Activated B cell treated with CpG ODN at 0.5 μM for 24 hours (primary cell): ENCODE results near the gene TTLL13. TPM values are rescaled to one million over a fixed set of nuclear protein-coding genes. Genes with fewer than 3 reads are reported as not detected.

ENCODE experiments used
- ATAC-seq: fragments of 200-7000 bp; cut with Tn5 transposase; one replicate; pipeline ENCODE4 v1.10.0; 2021; ENCODE audit warnings: low read depth, mild to moderate bottlenecking, moderate library complexity
- CTCF ChIA-PET: fragments of 350-600 bp; sonication (Branson Sonifier 250); formaldehyde crosslinking; loops from one replicate; lab custom pipeline; 2021; ENCODE audit warnings: antibody characterized with exemption; lab: Charles Lee
- POLR2A ChIA-PET: fragments of 350-600 bp; sonication (Branson Sonifier 250); formaldehyde crosslinking; loops from one replicate; lab custom pipeline; 2021; ENCODE audit warnings: antibody characterized with exemption; lab: Charles Lee
- DNase-seq: peaks from one replicate; pipeline ENCODE4 v3.0.0; 2022
- H3K27ac Mint-ChIP-seq: one replicate; pipeline ENCODE4 v1.8.0; 2020; ENCODE audit warnings: mixed read lengths
- H3K27me3 Mint-ChIP-seq: one replicate; pipeline ENCODE4 v1.8.0; 2021; ENCODE audit warnings: mixed read lengths
- H3K36me3 Mint-ChIP-seq: one replicate; pipeline ENCODE4 v1.8.0; 2021; ENCODE audit warnings: low read depth, mixed read lengths
- H3K4me1 Mint-ChIP-seq: one replicate; pipeline ENCODE4 v1.8.0; 2021; ENCODE audit warnings: mixed read lengths
- H3K4me3 Mint-ChIP-seq: one replicate; pipeline ENCODE4 v1.8.0; 2020; ENCODE audit warnings: mild to moderate bottlenecking, mixed read lengths
- H3K9me3 Mint-ChIP-seq: one replicate; pipeline ENCODE4 v1.8.0; 2020; ENCODE audit warnings: mixed read lengths
- intact Hi-C: fragments of 100-400 bp; cut with micrococcal nuclease; formaldehyde crosslinking; loops from one replicate; pipeline ENCODE4 v1.15.1; 2024
- total RNA-seq: library from RNA; stranded (reverse); gene quantifications from 2 replicates; pipeline ENCODE4 v1.2.3, GENCODE V29; 2022
- TF ChIP-seq, protein P1 (sequence below): fragments of 200-600 bp; IDR thresholded peaks from one replicate; pipeline ENCODE4 v1.8.0; 2022; ENCODE audit warnings: antibody characterized with exemption, mild to moderate bottlenecking

TTLL13 gene
- total RNA-seq, 1 donor from 2014 or later, result 0.49 TPM

DNA sequence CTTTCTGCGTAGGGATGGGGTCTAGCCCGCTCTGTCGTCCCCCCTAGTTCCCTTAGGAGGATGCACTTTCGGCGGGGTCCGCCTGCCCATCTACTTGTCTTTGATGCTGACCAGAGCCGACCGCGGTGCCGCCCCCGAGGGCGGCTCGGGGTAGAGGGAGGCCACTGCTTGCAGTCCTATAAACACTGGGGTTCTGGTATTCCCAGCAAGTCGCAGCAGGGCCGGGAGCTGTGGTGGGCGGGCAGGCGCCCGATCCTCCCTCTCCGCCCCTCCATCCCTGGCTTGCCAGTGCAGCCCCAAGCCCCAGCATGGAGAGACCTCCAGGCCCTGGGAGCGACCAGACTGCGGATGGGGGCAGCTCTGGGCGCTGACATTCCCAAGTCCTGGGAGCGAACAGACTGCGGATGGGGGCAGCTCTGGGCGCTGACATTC, 47.4 kb upstream of the TTLL13 start:
- peak overlapping the region; percentile 80 for H3K27ac Mint-ChIP-seq
- H3K9me3 Mint-ChIP-seq, result no peaks in the 10 kb centered on the region
- peaks cover 24% of the 10 kb centered on the region for H3K36me3 Mint-ChIP-seq
- TF ChIP-seq, protein P1, sequence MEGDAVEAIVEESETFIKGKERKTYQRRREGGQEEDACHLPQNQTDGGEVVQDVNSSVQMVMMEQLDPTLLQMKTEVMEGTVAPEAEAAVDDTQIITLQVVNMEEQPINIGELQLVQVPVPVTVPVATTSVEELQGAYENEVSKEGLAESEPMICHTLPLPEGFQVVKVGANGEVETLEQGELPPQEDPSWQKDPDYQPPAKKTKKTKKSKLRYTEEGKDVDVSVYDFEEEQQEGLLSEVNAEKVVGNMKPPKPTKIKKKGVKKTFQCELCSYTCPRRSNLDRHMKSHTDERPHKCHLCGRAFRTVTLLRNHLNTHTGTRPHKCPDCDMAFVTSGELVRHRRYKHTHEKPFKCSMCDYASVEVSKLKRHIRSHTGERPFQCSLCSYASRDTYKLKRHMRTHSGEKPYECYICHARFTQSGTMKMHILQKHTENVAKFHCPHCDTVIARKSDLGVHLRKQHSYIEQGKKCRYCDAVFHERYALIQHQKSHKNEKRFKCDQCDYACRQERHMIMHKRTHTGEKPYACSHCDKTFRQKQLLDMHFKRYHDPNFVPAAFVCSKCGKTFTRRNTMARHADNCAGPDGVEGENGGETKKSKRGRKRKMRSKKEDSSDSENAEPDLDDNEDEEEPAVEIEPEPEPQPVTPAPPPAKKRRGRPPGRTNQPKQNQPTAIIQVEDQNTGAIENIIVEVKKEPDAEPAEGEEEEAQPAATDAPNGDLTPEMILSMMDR, result no peak
- intact Hi-C loops, result loop anchor here (1.0 to 5.0 kb wide), 6 partner anchors 8 to 200 kb away; partner anchors contain the start of genes CIB1 and ZNF710
- H3K27me3 Mint-ChIP-seq, result no peaks in the 10 kb centered on the region
- ChIA-PET CTCF (interaction anchor here (0.8 to 3.7 kb wide), 4 partner anchors 10 to 91 kb away, joined by 3 to 21 read pairs (median 10); no protein-coding TSS in a partner anchor), POLR2A (interaction anchor here (0.7 to 7.7 kb wide), 14 partner anchors 8 to 643 kb away, joined by 3 to 248 read pairs (median 8); partner anchors contain the start of genes CIB1, GDPGP1, IQGAP1 and NGRN)
- H3K4me3 Mint-ChIP-seq, result peak overlapping the region; percentile 93
- H3K4me1 Mint-ChIP-seq, result peaks cover 78% of the 10 kb centered on the region
- no peak for DNase-seq
- no peak for ATAC-seq

DNA sequence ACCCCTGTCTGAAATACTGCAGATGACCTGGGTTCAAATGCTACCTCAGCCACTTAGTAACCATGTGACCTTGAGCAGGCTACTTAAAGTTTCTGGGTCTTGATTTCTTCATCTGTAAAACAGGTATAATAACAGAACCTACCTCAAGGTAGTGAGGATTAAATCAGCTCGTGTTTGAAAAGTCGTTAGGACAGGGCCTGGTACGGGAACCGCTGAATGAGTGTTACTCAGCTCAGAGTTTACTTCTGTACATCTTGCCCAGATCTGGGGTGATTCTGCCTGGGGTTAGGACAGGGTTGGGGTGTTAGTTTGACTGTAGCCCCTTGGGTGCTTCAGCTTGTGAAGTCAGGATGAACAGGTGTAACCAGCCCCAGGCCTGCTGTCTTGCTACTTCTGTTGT, 46.4 kb upstream of the TTLL13 start:
- peaks cover 85% of the 10 kb centered on the region for H3K4me1 Mint-ChIP-seq
- ATAC-seq (no peak), DNase-seq (no peak)
- H3K4me3 Mint-ChIP-seq, result peak overlapping the region; percentile 93
- CTCF ChIA-PET, result interaction anchor here (0.8 to 3.7 kb wide), 7 partner anchors 10 to 41 kb away, joined by 3 to 18 read pairs (median 4); no protein-coding TSS in a partner anchor
- POLR2A ChIA-PET, result interaction anchor here (1.0 to 7.7 kb wide), 5 partner anchors 12 to 645 kb away, joined by 3 to 248 read pairs (median 50); partner anchors contain the start of genes CIB1, GDPGP1 and IQGAP1
- peak overlapping the region; percentile 85 for H3K27ac Mint-ChIP-seq
- H3K36me3 Mint-ChIP-seq, result peaks cover 32% of the 10 kb centered on the region
- H3K27me3 Mint-ChIP-seq, result no peaks in the 10 kb centered on the region
- intact Hi-C loops, result loop anchor here (5.0 kb wide), 1 partner anchor 201 kb away; the partner anchor contains the start of gene ZNF710
- TF ChIP-seq, protein P1, result no peak
- no peaks in the 10 kb centered on the region for H3K9me3 Mint-ChIP-seq

DNA sequence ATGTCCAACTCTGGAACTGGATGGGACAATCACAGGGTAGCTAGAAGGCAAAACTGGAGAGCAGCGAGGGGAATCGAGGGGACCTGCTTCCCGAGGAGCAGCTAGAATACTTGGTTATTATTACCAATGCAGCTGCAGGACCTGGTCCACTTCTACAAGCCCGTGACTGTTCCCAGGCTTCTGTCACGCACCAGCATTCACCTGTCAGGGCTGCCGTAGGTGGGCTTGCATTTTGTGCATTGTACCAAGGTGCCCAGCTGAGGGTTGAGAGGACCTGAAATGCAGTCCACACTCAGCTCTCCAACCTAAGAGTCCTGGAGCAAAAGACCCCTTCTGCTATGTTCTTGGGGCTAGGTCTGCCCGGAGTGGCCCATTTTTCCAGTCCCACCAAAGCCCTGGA, 45.9 kb upstream of the TTLL13 start:
- DNase-seq (no peak), ATAC-seq (no peak)
- POLR2A ChIA-PET, result interaction anchor here (1.0 to 7.7 kb wide), 3 partner anchors 11 to 645 kb away, joined by 4 to 248 read pairs (median 144); no protein-coding TSS in a partner anchor
- Mint-ChIP-seq H3K36me3 (peaks cover 35% of the 10 kb centered on the region), H3K27me3 (no peaks in the 10 kb centered on the region), H3K9me3 (no peaks in the 10 kb centered on the region), H3K27ac (peak overlapping the region; percentile 85), H3K4me3 (peak overlapping the region; percentile 93), H3K4me1 (peaks cover 83% of the 10 kb centered on the region)
- CTCF ChIA-PET, result interaction anchor here (0.8 to 3.7 kb wide), 7 partner anchors 9 to 42 kb away, joined by 3 to 18 read pairs (median 4); no protein-coding TSS in a partner anchor
- TF ChIP-seq, protein P1, result no peak
- intact Hi-C loops, result loop anchor here (5.0 kb wide), 1 partner anchor 201 kb away; the partner anchor contains the start of gene ZNF710

DNA sequence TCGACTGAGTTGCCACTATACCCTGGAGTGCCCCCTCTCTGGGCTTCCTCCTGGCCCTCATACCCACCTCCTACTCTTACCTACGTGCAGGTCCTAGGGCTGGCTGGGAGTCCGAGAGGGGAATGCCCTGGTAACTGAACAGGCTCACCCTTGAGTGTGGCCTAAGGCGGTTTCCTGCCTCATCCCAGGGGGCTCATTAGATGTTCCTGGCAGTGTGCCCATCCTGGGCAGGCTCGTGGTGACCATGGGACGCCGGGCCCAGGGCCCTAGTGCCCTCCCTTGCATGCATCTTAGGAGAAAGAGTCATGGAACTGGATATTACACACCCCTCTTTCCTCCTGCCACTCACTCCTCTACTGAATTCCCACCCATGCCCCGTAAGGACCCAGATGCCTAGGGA, 45.4 kb upstream of the TTLL13 start:
- Mint-ChIP-seq H3K27ac (peak overlapping the region; percentile 54), H3K4me3 (peak overlapping the region; percentile 35), H3K9me3 (no peaks in the 10 kb centered on the region), H3K36me3 (peaks cover 39% of the 10 kb centered on the region), H3K27me3 (no peaks in the 10 kb centered on the region), H3K4me1 (peaks cover 83% of the 10 kb centered on the region)
- DNase-seq, result no peak
- CTCF ChIA-PET, result interaction anchor here (1.0 to 3.7 kb wide), 7 partner anchors 9 to 42 kb away, joined by 3 to 18 read pairs (median 5); no protein-coding TSS in a partner anchor
- intact Hi-C loops, result loop anchor here (5.0 kb wide), 1 partner anchor 202 kb away; the partner anchor contains the start of gene ZNF710
- TF ChIP-seq, protein P1, result no peak
- ATAC-seq, result no peak
- POLR2A ChIA-PET, result interaction anchor here (7.6 to 7.7 kb wide), 2 partner anchors 11 to 14 kb away, joined by 144 to 248 read pairs; no protein-coding TSS in a partner anchor
